NCI-H2081 treated with DMSO at 0.1 percent for 48 hours (cell line): ENCODE measurements around the gene APOL4.
"Not testable (repeated sequence)": the region's sequence is repeated elsewhere in the genome, so short reads cannot be mapped to it uniquely, and the experiment has no call there.

ENCODE experiments used
- DNase-seq: peaks from one replicate; lab custom pipeline; 2025; lab: John Stamatoyannopoulos, UW

The APOL4 gene

DNA sequence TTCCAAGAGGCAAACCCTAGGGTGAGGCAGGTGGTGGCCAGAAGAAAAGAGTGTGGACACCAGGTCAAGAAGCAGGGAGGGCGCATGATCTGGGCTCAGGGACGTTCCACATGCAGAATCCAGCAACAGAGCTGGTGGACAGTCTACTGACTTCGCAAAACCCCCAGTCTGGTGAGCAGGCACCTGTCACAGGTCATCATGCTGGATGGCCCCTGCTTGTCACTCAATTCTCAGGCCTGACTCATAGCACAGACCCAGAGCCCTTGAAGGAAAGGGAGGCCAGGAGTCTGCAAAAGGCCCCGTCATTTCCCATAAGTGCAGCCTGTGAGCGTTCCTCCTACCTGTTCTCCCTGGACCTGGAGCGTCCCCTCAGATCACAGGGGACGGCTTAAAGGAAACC, 18.2 kb downstream of the APOL4 start:
- no peak for DNase-seq

DNA sequence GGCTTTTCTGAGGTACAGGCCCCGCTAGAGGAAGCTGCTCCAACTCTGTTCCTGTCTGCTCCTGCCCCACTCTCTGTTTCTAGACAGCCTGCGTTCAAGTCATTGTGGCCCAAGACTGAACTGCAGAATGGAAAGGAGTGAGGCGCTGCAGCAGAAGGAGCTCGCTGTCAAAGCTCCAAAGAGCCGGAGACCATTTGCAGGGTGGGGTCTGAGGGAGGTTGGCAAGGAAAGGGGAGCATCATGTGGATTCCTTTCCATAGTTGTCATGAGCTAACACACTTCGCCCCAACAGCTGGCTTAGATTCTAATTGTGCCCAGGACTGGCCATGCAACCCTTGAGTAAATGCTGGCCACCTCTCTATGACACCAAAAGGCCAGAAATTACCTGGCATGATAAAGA, 18.8 kb downstream of the APOL4 start:
- DNase-seq: no peak

GRCh38 chr22:36182056-36182455, 19.6 kb downstream of the APOL4 start:
- no peak for DNase-seq

- no peak for DNase-seq
Measured at GRCh38 chr22:36180928-36181327, 20.7 kb downstream of the APOL4 start.

- no peak for DNase-seq
Measured at GRCh38 chr22:36180038-36180880, 21.4 kb downstream of the APOL4 start.

DNA sequence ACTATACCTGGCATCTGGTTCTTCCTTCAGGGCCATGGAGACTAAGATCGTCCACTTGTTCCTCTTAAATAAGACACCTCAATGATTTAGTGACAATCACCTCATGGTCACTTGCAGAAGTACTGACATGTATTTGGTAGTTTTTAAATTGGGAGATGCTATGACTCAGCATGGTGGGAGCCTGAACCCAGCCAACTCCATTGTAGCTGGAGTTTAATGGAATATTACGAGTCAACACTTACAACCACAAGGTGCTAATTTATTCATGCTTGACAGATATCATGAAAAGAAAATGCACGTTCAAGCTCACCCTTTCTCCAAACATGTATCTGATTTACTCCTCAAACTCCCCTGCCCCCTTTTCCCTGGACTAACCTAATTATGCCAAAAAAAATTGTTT, 24.4 kb downstream of the APOL4 start:
- no peak for DNase-seq

DNA sequence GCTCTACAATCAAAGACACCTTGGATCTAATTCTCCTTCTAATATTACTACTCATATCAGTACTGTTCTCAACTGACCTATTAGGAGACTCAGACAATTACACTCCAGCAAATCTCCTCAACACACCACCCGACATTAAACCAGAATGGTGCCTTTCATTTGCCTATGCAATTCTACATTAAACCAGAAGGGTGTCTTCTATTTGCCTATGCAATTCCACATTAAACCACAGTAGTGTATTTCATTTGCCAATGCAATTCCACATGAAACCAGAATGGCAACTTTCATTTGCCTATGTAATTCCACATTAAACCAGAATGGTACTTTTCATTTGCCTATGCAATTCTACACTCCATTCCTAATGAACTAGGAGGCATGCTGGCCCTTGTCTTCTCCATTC, 25.7 kb downstream of the APOL4 start:
- DNase-seq: no peak

GRCh38 chr22:36171941-36172340, 29.7 kb downstream of the APOL4 start:
- no peak for DNase-seq

GRCh38 chr22:36166518-36167220, 34.9 kb downstream of the APOL4 start:
- DNase-seq: no peak

DNA sequence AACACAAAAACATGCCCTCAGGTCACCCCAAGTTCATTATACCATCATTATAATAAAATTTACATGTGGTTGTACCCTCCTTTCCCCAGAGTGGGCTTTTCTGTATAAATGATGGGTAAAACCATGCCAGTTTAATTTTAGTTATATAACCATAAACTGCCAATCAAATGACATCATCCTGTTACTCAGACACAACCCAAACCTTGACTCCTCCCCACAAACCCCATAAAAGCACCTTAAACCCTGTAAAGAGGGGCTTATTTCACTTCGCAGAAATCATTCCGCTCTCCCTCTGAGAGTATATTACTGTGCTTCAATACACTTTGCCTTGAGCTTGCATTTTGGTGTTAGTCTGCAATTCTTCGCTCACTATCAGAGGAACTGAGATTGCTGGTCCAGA, 35.5 kb downstream of the APOL4 start:
- no peak for DNase-seq

DNA sequence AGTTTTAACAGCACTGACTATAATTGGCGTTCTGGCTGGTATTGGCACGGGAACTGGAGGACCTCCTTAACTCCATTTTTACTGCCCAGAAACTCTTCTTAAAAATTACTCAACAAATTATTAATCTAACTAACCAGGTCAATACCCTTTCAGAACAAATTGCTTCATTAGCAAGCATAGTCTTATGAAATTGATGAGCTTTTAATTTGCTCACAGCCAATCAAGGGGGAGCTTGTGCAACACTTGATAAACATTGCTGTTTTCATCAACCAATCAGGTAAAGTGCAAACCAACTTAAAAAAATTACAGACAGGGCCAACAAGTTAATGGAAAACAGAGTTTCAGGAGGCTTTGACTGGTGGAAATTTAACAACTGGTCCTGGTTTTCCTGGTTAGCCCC, 36.5 kb downstream of the APOL4 start:
- DNase-seq: no peak

- no peak for DNase-seq
Measured at GRCh38 chr22:36164621-36165020, 37.0 kb downstream of the APOL4 start.

- no peak for DNase-seq
Measured at GRCh38 chr22:36163497-36163896, 38.1 kb downstream of the APOL4 start.

DNA sequence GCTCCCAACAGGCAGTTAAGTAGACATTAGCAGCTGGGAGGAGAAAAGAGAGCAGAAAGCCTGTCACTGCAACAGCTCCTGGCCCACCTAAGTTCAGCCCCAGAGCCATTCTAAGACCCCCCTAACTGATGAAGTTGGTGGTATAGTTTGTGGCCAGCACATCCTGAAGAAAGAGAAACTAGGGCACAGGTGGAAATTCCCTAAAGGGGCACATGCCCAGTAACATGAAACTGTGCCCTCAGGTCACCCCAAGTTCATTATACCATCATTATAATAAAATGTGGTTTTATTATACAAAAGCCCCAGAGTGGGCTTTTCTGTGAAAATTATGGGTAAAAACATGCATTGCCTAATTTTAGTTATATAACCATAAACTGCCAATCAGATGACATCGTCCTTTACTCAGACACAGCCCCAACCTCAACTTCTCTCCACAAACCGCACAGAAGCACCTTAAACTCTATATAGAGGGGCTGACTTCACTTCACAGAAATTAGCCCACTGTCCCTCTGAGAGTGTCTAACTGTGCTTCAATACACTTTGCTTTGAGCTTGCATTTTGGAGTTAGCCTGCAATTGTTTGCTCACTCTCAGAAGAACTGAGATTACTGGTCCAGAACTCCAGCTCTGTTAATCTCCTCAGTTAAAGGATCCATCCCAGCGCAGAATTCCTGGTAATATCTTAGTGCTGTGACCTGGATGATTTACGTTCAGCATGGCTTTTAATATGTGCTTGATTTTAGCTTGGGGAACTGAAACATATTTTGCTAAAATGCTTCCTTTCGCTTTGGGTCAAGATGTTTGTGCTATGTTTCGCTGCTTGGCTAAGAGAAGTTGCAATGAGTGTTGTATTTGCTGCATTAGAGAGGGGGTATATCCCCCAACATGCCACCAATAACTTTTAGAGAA, 39.2 kb downstream of the APOL4 start:
- no peak for DNase-seq

DNA sequence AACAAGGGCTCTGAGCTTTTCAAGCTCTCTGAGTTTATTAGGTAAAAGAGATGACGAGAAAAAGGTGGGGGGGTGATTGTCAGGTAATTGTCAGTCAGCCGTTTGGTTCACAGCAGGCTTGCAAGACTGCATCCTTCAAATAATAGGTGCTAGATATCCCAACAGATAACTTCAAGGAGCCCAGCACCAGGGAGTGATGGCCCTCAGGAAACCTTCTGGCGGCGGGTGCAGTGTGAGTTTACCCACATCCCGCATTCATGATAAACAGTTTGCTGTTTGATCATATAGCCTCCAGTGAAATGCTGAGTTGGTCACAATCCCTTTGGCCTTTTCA, 39.8 kb downstream of the APOL4 start:
- DNase-seq: not testable (repeated sequence)

GRCh38 chr22:36160499-36160942, 41.1 kb downstream of the APOL4 start, which contains the start of gene APOL3:
APOL3 (minus strand) TSS chr22:36160755; CDS start chr22:36149055, 11,700 bp downstream.
- DNase-seq: no peak

- DNase-seq: no peak
Measured at GRCh38 chr22:36156515-36157419, 44.8 kb downstream of the APOL4 start.

- no peak for DNase-seq
Measured at GRCh38 chr22:36156119-36156514, 45.5 kb downstream of the APOL4 start.

GRCh38 chr22:36155702-36156101, 45.9 kb downstream of the APOL4 start:
- no peak for DNase-seq

DNA sequence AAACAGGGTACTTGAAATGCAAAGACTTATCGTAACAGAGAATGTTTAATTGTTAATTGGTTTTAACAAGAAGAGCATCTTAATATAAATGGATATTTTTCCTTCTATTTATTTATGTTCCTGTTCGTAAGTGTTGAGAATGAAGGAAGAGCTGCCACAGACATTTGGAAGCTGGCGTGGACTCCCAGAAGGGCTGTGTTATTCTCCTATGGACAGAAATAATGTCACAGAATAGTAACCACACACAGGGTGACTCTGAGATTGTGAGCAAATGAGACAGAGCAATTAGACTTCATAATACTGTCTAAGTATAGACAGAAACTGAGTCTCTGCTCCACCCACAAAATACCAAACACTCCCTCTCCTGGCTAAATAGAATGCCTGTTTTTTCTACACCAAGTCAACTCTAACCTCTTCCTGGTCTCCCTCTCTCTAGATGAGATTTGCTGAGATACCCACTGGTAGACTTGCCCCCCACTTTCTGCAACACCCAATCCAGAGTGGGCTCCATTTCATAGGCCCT, 47.1 kb downstream of the APOL4 start:
- no peak for DNase-seq
